ENCODE data around the gene SEMA3C.

Gene SEMA3C

DNA sequence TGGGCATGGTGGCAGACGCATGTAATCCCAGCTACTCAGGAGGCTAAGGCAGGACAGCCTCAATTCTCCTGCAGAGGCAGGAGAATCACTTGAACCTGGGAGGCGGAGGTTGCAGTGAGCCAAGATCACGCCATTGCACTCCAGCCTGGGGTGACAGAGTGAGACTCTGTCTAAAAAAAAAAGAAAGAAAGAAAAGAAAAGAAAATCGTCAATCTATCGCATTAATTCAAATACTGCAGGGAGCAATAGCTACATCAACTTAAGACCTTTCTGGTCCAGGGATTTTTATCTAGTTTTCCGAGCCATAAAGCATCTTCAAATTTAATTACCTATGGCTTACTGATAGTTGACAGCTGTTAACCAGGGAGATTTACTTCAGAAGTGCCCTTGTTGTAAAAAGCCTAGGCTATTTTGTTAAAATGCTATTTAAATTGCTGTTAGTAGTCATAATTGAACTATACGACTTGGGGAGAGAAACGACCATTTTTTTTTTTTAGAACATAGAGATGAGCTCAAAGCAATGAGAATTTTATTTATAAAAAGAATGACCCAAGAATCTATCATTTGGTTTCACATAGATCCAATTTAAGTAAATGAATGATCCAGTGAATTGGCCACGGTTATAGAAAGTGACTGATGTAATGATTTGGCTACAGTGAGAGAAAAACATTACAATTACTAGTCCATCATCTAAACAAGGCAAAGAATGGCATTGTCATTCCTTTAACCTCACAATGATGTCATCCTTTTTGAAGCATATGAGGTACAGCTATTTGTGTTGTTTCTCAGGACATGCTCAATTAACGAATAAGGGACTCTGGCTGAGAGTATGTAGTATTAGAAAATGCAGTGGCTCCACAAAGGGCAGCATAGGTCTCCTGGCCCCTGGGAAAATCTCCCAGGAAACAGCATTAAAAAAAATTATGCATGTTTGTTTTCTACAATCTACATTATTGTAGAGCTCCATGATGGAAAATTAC is 85.3 kb downstream of the SEMA3C start:
- H3K27ac ChIP-seq, result no peak overlapping the region

DNA sequence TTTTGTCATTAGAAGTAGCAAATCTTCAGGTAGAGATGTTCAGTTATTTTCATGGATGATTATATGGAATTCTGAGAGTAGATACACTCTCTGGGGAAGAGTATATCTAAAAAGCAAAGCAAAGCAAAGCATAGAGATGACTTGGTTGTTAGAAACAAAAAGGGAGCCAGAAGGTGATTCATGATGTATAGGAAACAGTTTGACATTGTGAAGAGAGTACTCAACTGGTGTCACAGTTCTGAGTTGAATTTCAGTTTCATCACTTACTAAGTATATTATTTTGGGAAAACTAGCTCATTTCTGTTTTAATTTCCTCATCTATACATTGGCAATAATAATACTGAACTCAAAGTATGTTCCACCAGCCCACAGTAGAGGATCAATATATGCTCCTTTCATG is 86.8 kb downstream of the SEMA3C start:
- Histone ChIP-seq H3K27ac (no peak overlapping the region), H3K4me3 (no peak overlapping the region)

More for the DNA sequence above, 85.3 kb downstream of the SEMA3C start:
- no peak overlapping the region for H3K4me3 ChIP-seq

DNA sequence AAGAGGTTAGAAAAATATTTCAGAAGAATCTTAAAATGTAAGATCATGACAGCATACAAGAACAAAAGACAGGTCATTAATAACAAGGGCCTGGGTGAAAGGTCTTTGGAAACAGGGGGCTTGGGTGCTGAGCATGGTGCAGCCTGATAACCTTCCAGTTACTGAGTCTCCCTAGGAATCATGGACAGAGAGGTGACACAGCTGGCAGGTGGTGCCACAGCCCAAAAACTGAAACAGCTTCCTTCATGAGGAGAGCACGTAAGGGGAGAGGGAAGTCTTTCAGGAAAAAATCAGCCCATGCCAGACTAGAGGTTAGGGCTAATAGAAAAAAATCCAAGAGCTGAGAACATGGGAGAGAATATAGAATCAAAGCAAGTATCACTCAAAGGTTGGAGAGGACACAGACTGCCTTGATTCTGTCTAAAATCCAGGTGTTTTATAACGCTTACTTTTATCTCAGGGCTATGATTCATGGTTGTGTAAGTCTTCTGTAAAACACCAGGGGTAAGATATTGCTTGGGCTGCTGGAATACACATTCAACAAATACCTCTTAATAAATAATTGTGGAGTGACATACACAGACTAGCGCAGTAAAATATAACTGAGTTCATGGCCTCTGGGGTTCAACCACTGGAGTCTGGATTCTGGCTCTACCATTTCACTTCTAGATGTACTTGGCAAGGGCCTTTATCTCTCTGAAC is 88.1 kb downstream of the SEMA3C start:
- Histone ChIP-seq H3K4me3 (no peak overlapping the region), H3K27ac (peak overlapping the region in 1 of 21 experiments; percentile 26)

DNA sequence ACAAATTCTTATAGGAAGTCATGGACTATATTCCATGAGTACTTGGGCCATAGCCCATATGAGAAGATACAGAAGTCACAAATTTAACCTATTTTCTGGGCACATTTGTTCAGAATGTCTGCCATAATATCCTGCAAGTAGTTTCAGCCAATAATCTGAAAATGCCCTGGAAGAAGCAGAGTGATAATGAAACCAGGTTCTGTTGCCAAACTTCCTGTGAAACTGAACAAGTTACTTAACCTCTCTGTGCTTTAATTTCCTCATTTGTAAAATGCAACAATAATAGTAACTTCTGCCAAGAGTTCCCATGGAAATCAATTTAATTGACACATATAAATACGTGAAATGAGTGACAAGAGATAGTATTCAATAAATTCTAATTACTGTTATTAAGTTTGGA is 88.8 kb downstream of the SEMA3C start:
- Histone ChIP-seq H3K27ac (peak overlapping the region in 1 of 21 experiments; percentile 8), H3K4me3 (no peak overlapping the region)

DNA sequence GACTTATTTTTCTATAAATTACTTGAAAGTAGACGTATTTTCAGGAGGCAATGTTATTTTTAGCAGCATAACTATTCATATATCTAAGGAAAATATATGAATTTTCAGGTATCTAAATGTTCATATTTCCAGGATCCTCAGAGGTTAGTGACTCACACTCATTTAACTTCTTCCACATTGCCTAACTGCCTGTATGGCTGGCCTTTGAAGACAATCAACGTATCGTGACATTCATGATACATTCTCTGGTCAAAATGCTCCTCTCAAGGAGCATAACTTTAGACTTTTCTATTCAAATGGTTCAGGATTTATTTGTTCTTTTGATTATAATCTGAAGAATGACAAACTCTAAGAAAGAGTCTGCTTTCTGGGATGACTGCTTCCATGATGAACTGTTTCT is 89.3 kb downstream of the SEMA3C start:
- peak overlapping the region in 1 of 21 experiments; percentile 8 for H3K27ac ChIP-seq
- no peak overlapping the region for H3K4me3 ChIP-seq

DNA sequence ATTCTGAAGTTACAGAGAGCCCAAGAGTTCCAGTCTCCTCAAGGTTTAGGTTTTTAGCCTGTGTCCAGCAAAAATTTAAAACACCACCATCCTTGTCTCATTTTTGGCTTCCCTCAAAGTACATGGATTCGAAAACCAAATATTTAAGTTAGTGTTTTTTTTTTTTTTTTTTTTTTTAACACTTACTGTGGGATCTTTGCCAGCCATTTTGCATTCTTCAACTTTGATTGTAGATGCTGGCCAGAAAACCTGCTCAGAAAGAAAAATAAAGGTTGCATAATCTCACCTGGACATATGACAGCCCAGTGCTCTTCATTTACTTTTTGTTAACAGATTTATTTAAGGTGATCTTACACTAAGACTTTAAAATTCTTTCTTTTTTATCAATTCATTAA is 91.6 kb downstream of the SEMA3C start:
- Histone ChIP-seq H3K4me3 (no peak overlapping the region), H3K27ac (no peak overlapping the region)

DNA sequence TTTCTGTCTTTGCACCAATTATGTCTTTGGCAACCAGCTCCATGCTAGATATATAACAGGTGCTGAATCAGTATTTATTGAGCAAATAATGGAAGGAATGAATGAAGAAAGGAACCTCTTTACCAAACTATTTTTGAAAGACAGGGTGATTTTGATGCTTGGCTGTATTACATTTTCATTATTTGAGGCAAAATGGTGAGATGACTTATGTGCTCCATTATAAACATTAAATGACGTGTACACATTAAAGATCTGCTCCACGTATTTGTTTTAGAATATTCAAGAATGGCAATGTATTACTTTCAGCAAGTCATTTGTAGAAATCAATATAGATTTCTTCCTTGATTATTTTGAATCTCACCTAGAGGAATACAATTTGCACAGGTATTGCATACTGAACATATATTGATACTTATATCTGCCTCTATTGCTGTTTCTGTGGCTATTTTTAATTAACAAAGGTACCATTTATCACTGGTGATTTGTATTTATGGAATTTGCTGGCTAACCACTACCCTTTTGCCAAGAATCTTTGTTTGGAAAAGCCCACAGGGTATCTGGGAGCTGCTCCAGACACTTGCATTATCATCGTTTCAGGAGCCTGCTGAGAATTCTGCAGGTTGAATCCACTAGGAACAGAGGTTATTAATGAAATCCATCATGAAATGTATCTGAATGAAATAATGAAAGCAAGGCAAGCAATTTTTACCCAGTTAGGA is 92.2 kb downstream of the SEMA3C start:
- H3K27ac ChIP-seq, result no peak overlapping the region
- H3K4me3 ChIP-seq, result no peak overlapping the region

DNA sequence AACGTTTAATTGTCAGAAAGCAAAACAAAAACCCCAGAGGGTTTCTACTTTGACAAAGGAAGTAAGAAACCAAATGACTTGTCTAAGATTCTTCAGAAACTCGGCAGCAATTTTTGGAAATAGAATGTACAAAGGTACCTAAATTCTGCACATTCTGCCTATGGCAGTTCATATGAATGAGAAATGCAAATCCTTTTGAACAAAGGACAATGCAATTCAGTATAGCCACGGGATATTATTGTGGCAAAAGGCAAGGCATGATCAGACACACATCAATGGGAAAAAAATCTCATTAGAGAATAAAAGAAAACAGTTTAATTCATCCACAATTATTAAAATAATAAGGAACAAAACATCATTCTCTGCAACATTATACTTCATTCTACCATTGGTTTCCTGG is 93.4 kb downstream of the SEMA3C start:
- H3K4me3 ChIP-seq, result no peak overlapping the region
- no peak overlapping the region for H3K27ac ChIP-seq

DNA sequence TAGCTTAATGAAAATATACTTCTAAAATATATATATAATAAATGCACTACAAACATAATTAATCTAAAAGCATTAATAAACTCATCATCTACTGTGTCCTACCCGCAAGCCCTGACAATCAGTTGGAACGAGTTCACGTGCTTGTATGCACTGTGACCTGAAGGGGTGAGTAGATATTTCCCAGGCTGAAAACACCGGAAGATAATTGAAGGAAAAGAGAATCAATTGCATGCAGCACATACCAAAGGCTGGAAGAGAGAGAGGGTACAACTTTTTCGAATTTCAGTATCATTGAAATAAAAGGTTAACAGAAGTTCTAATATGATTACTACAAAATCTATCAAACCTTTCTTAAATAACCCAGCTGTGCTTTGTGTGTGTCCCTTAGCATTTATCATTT is 94.6 kb downstream of the SEMA3C start:
- Histone ChIP-seq H3K27ac (no peak overlapping the region), H3K4me3 (no peak overlapping the region)

DNA sequence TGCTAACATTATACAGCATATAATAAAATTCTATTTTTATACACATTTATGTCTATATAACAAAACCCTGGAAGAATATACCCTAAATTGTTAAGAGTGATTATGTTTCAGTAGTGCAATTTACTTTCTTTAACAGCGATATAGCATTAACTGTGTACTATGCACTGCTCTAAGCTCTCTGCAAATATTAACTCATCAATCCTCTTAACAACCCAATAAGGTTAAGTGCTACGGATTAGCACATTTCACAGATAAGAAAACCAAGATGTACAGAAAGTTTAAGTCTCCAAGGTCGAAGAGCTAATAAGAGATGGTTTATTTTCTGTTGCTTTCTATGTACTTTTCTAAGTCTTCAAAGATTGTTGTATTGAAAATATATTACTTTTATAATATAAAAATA is 95.8 kb downstream of the SEMA3C start:
- H3K4me3 ChIP-seq, result no peak overlapping the region
- H3K27ac ChIP-seq, result no peak overlapping the region

DNA sequence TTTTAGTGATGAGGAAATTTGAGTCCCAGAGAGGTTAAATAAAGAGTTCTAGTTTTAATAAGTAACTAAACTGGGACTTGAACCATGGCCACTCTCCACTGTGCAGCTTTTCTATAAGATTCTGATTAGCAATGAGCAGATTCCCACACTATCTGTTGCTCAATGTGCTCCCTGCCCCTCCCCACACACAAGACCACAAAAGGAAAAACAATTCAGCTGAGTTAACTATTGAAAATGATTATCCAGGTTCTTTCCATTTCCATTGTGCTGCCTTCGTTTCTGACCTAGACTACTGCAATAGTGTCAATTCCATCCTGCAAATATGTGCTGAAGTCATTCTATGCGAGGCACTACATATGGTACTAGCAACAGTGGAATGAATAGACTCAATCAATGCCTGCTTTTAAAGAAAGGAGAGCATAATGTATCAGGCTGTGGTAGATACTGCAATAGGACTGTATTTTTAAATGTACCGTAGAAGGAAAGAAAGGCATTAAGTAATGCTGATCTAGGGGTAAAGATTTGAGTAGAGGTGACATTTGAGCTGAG is 97.0 kb downstream of the SEMA3C start:
- H3K27ac ChIP-seq, result no peak overlapping the region

DNA sequence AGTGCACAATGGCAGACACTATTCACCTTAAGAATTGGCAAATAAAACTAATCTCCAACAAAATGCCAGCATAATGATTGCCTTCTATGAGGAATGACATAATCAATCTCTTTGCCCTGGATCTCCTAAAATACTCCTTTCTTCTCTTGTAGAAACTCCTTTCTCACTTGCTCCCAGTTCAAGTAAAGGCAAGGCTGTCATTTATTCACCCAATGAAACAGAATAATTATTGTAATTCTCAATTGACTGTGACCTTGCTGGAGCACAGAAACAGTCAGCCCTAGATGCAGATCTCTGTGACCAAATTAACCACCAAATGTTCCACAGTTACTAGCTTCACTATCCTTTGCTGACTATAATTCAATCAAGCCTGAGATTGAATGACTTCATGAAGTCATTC is 99.3 kb downstream of the SEMA3C start:
- H3K27ac ChIP-seq, result no peak overlapping the region

More for the DNA sequence above, 97.0 kb downstream of the SEMA3C start:
- no peak overlapping the region for H3K4me3 ChIP-seq

DNA sequence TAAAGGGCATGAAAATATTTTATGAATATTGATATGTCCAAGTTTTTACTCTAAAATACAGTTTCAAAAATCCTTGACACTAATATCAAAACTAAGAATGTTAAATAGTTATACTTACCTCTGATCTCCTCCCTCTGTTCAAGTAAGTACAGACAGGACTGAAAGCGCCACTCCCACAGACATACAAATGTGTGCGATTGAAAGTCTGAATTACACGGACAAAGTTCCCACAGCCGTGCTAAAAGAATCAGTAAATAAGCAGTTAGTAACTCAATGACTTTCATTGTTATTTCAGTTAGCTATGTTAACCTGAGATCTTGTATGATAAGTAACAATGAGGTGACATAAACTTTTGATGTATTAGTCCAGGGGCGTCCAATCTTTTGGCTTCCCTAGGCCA is 100.7 kb downstream of the SEMA3C start:
- Histone ChIP-seq H3K27ac (no peak overlapping the region), H3K4me3 (no peak overlapping the region)

More for the DNA sequence above, 99.3 kb downstream of the SEMA3C start:
- H3K4me3 ChIP-seq, result no peak overlapping the region

DNA sequence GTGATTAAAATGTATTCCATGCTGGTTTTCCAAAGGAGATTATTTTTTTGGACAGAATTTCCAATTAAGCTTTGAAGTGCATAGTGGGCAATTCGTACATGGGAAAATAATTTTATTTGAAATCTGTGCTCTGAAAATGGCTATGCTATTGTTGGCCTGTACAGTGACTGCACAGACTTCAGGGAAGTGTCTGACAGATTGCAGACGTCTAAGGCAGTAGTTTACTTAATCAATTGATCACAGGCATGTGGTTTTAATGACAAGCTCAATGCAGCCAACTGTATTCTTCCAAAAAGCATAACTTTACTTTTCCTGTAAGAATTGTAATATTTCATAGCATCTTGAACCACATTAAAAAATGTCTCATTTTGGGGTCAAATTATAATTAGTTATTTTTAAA is 102.0 kb downstream of the SEMA3C start:
- H3K4me3 ChIP-seq, result no peak overlapping the region
- H3K27ac ChIP-seq, result no peak overlapping the region

DNA sequence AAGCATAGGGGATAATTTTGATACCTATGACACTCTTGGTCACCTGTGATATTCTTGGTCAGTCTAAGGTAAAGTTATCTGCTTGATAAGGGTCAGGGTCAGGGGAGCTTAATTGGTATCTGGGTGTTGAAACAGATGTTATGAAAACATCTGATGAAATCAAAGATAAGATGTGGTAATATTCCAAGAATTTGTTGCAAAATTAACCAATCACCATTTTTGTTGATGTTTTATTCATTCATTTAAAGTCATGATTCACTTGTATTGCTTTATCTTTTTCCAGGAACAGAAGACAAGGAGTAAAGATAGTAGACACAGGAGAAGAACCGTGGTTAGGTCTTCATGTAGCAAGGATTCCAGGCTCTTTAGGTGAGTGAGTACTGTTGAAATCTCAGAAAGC is 103.1 kb downstream of the SEMA3C start:
- no peak overlapping the region for H3K4me3 ChIP-seq

DNA sequence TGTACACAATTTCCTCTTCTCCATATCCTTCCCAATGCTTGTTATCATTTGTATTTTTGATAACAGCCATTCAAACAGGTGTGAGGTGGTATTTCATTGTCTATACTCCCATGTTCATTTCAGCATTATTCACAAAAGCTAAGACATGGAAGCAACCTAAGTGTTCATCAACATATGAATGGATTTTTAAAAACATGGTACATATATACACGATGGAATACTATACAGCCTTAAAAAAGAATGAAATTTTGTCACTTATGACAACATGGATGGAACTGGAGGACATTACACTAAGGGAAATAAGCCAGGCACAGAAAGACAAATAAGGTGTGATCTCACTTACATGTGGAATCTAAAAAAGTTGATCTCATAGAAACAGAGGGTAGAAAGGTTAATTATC is 109.3 kb downstream of the SEMA3C start:
- Histone ChIP-seq H3K4me3 (no peak overlapping the region), H3K27ac (no peak overlapping the region)

More for the DNA sequence above, 103.1 kb downstream of the SEMA3C start:
- no peak overlapping the region for H3K27ac ChIP-seq

DNA sequence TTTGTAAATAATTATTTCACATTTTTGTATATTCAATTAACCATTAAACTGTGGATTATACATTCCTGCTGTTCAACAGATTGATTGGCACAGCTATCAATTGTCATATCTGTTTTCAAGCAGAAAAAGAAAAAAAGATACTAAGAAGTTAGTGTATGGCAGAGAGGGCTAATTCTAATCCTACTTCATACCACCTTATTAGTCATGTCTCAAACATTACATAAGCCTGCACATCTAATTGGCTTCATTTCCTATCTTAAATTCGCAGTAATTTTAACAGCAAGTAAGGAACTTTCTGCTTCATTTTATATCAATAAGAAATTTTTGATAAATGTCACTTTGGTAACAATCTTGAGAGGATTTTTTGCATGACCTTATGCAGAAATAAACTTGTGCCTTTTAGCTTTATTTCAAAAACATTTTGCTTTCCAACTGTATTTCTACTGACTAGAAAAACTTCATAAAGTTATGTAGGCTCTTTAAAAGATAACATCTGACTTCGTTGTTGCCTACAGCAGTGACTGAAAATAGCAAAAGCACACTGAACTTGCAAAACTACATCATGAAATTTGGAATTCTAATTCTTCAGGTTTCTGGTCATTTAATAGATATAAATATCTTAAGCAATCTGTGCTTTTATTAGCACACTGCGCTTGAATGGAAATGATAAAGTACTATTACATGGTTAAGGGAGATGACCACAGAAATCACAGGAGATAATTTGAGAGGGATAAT is 111.5 kb downstream of the SEMA3C start:
- peak overlapping the region in 1 of 21 experiments; percentile 16 for H3K27ac ChIP-seq
- H3K4me3 ChIP-seq, result no peak overlapping the region

DNA sequence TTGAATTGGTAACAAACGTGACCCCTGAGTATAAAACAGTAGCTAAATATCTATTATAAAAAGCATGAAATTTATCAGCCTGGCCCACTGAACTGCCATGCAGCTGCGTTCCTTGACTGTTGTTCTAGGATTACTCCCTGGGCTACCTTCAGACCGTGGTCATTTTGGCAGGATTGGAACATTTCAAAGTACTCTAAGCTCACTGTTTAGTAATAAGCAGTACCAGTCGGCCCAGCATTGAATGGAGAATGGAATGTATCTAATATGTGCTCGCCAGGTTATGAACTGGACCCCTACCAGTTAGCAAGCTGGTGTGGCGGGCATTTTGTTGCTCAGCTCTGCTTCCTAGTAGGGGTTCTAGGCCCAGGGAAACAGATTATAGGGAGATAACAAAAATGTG is 112.2 kb downstream of the SEMA3C start:
- Histone ChIP-seq H3K27ac (no peak overlapping the region), H3K4me3 (no peak overlapping the region)

DNA sequence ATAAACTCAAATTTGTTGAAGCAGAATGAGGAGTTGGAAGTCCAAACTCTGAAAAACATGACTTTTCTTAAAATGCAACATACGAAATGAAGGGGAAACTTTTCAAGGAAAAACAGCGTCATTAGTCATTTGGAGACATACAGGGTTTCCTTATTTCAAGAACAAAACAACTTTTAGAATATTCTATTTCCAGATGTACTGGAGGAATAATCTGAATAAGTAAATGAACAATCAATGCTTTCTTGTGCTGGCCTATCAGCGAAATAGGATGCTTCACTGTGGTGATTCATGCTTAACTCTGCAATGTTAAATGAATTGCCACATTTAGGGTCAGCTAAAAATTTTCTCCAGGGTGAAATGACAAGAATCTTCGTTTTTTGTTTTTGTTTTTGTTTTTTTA is 114.3 kb downstream of the SEMA3C start:
- Histone ChIP-seq H3K4me3 (no peak overlapping the region), H3K27ac (no peak overlapping the region)

All from skin epidermis (tissue), 12 donors.